ENCODE data around the gene CFAP53.
A peak's percentile ranks its signal among the peaks of the same experiment; 100 is the strongest.
"Not testable (repeated sequence)": the region's sequence is repeated elsewhere in the genome, so short reads cannot be mapped to it uniquely, and the experiment has no call there.

Gene CFAP53

GRCh38 chr18:50298443-50299284 is 32.4 kb upstream of the CFAP53 start:
- no peak for TF ChIP-seq CTCF (conservative IDR thresholded peaks at IDR 0.05; ENCODE audit: low read depth, low read length)
- H3K4me3 ChIP-seq (ENCODE audit: low read length): peak overlapping the region; percentile 46
- no peak for DNase-seq (ENCODE audit: low read depth)

DNA sequence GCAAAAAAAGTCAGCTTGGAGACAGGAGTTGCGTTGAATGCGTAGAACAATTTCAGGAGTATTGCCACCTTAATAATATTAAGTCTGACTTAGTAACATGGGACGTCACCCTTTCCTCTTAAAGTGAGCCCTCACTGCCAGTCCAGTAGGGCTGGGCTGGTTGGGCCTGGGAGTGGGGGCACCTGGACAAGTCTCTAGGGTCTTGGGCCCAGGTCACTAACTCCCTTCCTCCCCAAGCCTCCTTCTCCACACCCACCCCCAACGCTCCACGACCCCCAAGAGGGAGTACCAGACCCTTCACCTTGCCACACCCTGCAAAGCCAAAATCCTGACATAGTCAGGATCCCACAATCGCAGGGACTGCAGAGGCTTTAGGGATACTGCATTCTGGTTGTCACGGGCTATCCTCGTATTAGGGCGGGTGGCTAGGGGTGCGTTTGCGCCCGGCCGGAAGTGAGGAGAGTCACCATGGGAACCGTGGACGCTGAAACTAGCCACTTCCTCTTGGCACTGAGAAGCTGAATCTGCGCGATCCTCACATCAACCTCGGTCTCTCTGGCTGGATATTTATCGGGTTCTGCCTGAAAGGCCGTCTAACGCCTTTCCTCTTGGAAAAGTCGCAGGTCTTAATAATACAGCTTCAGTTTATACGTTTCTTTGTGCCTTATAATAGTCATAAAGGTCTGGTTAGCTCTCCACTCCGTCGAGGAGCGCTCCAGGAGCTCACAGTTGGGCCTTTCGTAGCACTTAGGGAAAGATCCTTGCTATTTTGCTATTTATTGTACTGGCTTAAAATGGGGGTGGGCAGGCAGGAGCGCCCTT is 31.5 kb upstream of the CFAP53 start:
- DNase-seq (ENCODE audit: low read depth): no peak
- no peak for TF ChIP-seq CTCF (conservative IDR thresholded peaks at IDR 0.05; ENCODE audit: low read depth, low read length)
- H3K4me3 ChIP-seq (ENCODE audit: low read length): peak overlapping the region; percentile 46

DNA sequence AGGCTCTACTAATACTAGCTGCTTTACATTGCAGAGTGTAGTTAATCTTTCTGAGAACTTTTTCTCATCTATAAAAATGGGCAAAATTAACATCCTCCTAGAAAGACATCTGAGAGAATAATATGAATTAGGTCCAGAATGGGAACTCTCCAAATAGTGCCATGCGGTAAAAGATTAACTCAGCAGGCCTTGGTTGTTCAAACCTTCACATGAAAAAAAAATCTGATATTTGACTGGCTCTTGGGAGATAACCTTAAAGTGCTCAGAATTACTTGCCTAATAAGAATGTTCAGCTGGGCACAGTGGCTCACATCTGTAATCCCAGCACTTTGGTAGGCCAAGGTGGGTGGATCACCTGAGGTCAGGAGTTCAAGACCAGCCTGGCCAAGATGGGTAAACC is 26.7 kb upstream of the CFAP53 start:
- no peak for DNase-seq (ENCODE audit: low read depth)
- TF ChIP-seq CTCF (conservative IDR thresholded peaks at IDR 0.05; ENCODE audit: low read depth, low read length): no peak
- no peak overlapping the region for H3K4me3 ChIP-seq (ENCODE audit: low read length)

DNA sequence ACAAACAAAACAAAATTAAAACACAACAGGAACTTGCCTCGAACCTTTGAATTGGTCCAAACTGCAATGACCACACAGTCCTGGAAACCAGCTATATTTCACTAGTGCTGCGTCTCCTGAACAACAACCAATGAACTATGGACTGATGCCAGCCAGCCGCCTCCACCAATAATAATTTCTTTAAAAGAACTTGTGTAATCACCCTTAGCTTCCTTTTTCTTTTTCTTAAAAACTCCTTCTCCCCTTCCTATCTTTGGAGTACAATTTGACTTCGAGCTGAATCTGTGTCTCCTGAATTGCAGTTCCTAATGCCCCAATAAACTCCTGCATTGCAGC is 22.8 kb upstream of the CFAP53 start:
- no peak overlapping the region for H3K4me3 ChIP-seq (ENCODE audit: low read length)
- no peak for DNase-seq (ENCODE audit: low read depth)
- no peak for TF ChIP-seq CTCF (conservative IDR thresholded peaks at IDR 0.05; ENCODE audit: low read depth, low read length)

- H3K4me3 ChIP-seq (ENCODE audit: low read length): peak overlapping the region; percentile 94
- DNase-seq (ENCODE audit: low read depth): not testable (repeated sequence)
Observed at GRCh38 chr18:50288348-50289107, 22.2 kb upstream of the CFAP53 start.

- peak within 1 kb of the TSS; percentile 94 for H3K4me3 ChIP-seq (ENCODE audit: low read length)
- DNase-seq (ENCODE audit: low read depth): peak; percentile 98
- TF ChIP-seq CTCF (conservative IDR thresholded peaks at IDR 0.05; ENCODE audit: low read depth, low read length): peak; percentile 46
Observed at GRCh38 chr18:50287441-50288347, 21.4 kb upstream of the CFAP53 start, which contains the start of gene CXXC1. Gene CXXC1 (minus strand): TSS chr18:50287692. CDS start chr18:50287589, 103 bp downstream.

Measured in retinal pigment epithelial cell (primary cell).